ENCODE measurements around the gene SCD.
"Not testable (repeated sequence)": the region's sequence is repeated elsewhere in the genome, so short reads cannot be mapped to it uniquely, and the experiment has no call there.

SCD gene

GRCh38 chr10:100346765-100347567 lies at the start of gene SCD:
SCD (plus strand) TSS chr10:100347233; CDS start chr10:100347505, 272 bp downstream.
- DNase-seq (ENCODE audit: low read depth) = peak; percentile 69

DNA sequence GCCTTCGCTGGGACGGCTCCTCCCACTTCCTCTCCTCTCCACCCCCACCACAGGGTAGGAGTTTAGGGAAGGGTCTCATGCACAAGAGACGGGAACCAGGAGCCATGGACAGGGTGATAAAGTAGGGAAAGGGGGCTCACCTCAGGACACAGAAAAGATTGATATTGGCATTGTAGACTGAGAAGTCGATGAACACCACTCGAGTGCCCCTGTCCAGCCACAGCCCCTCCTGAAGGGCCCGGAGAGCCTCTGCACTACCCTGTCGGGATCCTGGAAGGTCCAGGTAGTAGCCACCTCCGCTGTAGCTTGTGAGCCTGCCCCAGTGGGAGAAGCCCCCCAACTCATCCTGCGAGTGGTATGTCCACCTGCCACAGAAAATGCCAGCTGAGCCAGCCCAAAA lies 49.8 kb upstream of the SCD start:
- DNase-seq (ENCODE audit: low read depth) = no peak

DNA sequence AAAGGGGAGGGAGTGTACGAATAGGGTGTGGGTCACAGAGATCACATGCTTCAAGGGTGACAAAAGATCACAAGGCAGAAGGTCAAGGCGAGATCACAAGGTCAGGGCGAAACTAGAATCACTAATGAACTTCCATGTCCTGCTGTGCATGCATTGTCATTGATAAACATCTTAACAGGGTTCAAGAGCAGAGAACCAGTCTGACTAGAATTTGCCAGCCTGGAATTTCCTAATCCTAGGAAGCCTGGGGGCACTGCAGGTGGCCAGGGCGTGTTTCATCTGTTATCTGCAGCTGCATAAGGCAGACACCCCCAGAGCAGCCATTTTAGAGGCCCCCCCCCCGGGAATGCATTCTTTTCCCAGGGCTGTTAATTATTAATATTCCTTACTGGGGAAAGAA lies 45.9 kb upstream of the SCD start:
- not testable (repeated sequence) for DNase-seq (ENCODE audit: low read depth)

- no peak for DNase-seq (ENCODE audit: low read depth)
Measured at GRCh38 chr10:100303724-100304319, 43.2 kb upstream of the SCD start.

DNA sequence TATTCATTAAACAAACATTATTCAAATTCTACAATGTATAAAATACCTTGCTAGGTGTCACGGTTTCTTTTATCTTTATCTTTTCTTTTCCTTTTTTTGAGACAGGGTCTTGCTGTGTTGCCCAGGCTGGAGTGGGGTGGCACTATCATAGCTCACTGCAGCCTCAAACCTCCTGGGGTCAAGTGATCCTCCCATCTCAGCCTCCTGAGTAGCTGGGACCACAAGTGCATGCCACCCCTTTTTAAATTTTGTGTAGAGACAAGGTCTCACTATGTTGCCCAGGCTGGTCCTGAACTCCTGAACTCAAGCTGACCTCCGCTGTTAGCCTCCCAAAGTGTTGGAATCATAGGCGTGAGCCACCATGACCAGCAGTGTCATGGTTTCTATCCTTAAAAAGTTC lies 42.6 kb upstream of the SCD start:
- no peak for DNase-seq (ENCODE audit: low read depth)

DNA sequence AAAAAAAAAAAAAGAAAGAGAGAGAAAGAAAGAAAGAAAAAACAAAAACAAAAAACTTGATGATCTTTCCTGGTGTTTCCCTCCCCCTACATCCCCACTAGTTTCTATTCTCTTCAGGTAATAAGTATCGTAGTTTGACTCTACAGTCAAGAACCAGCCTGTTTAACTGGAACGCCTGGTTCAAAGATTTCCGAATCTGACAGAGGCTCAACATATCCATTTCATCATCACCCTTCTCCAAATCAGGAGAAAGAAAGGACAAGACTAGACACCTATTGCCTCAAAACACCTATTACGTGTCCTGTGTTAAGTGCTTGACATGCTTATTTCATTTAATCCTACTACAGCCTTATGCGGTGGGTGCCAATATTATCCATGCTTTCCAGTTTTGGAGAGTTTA lies 40.2 kb upstream of the SCD start:
- no peak for DNase-seq (ENCODE audit: low read depth)

DNA sequence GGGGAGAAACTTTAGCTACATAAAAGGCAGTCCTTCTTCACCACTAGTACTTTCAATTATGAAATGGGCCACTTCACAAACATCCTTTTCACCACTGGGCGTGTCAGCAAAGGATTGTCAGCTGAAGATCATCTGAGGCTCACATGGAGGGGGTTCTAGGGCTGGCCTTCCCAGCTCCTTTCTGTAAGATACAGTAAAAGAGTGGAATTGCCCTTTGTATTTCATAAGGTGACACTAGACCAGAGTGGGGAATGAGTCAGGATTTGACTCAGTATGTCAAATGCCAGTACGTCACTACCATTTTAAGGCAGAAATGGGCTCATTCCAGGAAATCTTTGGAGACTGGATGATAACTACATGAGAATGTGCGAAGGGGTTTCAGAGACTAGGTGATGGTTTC lies 39.3 kb upstream of the SCD start:
- no peak for DNase-seq (ENCODE audit: low read depth)

GRCh38 chr10:100311298-100311697 lies 35.7 kb upstream of the SCD start:
- no peak for DNase-seq (ENCODE audit: low read depth)

GRCh38 chr10:100315615-100316014 lies 31.4 kb upstream of the SCD start:
- no peak for DNase-seq (ENCODE audit: low read depth)

GRCh38 chr10:100318207-100318606 lies 28.8 kb upstream of the SCD start:
- DNase-seq (ENCODE audit: low read depth) = no peak

DNA sequence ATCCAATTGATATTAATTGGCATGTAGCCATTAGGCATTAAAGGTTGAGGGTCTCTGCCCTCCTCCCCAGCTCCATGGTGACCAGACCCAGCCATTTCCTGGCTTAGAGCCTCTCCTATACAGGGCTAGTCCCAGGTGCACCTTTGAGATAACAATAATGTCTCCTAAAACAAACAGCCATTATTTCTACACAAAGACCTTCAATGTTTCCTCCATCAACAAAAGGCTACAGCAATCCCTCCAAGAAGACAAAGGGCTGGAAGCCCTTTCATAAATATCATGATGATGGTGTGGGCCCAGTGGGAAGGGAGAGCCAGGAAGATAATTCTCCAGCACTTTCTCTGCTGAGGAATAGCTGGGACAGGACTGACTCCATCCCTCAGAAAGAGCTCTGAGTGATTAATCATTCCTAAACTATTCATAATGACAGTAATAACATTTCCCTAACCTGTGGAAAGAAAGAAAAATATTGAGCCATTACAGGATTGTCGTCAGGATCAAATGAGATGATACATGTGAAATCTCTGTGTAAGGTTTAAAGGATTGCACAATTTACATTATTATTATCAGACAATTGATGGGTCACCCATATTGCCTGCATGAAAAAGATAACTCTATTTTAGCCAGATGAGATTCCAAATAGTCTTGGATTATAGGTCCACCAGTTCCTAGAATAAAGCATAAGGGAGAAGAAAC lies 27.2 kb upstream of the SCD start:
- no peak for DNase-seq (ENCODE audit: low read depth)

- DNase-seq (ENCODE audit: low read depth) = no peak
Measured at GRCh38 chr10:100325158-100325557, 21.9 kb upstream of the SCD start.

DNA sequence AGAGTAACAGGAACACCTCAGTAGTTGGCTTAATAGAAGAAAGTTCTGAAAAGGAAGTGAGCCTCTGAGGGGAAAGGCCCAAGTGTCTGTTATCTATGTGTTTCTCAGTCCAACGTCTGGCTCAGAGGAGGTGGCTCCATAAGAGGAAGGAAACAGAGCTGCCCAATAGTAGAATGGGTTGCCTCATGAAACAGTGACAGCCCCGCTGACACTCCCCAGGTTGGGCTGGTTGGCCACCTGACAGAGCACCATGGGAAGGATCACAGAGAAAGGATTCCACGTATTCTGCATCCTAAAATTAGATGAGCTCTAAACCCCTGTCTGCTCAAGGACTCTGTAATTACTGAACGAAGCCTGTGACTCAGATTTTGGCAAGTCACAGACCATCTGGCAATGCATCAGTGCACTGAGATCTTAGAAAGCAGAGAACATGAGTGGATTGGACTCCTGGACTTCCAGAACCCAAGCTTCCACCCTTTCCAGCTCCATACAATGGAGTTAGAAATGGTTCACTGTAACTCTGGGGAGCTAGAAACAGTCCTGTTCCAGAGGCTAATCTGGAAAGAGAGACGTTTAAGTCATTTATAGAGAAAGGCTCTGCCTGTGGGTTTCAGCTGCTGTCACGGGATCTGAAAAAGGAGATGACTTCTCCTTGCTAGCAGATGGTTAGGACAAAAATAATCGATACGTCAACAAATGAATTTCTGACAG lies 19.9 kb upstream of the SCD start:
- DNase-seq (ENCODE audit: low read depth) = no peak

DNA sequence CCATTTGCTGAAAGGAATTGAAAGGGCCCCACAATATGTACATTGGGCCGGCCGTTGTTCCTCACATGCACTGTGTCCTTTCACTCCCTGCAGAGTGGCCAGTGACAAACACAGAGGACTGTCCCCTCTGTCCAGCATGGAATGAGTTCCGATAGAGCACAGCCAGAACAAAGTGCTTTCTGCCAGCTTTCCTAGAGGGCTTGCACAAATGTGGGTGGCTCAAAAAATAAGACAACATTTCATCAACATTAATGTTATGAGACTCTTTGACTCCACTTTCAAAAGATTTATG lies 19.4 kb upstream of the SCD start:
- DNase-seq (ENCODE audit: low read depth) = no peak

GRCh38 chr10:100328198-100328597 lies 18.8 kb upstream of the SCD start:
- no peak for DNase-seq (ENCODE audit: low read depth)

- DNase-seq (ENCODE audit: low read depth) = no peak
Measured at GRCh38 chr10:100330079-100330478, 17.0 kb upstream of the SCD start, which contains the start of gene PKD2L1. PKD2L1 (minus strand) TSS chr10:100330228; CDS start chr10:100330103, 125 bp downstream.

DNA sequence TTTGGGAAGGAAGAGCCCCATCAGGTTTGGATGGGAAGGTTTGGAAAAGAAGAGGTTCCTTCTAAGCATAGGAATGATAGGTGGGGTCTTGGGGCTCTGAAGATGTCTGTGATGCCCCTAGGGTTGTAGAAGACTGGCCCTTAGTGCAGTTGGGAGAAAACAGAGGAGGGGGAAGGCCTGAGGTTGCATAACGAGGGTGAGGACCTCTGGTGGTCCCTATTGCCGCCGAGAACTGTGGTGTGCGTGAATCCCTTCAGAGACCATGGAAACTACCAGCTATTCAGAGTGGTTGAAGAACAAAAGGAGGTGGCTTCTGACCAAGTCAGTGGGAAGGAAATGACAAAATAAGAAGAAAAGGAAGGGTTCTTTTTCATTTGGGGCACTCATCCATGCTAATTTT lies 13.9 kb upstream of the SCD start:
- DNase-seq (ENCODE audit: low read depth) = no peak

GRCh38 chr10:100333661-100334440 lies 13.2 kb upstream of the SCD start:
- no peak for DNase-seq (ENCODE audit: low read depth)

- DNase-seq (ENCODE audit: low read depth) = no peak
Measured at GRCh38 chr10:100334762-100335161, 12.3 kb upstream of the SCD start.

DNA sequence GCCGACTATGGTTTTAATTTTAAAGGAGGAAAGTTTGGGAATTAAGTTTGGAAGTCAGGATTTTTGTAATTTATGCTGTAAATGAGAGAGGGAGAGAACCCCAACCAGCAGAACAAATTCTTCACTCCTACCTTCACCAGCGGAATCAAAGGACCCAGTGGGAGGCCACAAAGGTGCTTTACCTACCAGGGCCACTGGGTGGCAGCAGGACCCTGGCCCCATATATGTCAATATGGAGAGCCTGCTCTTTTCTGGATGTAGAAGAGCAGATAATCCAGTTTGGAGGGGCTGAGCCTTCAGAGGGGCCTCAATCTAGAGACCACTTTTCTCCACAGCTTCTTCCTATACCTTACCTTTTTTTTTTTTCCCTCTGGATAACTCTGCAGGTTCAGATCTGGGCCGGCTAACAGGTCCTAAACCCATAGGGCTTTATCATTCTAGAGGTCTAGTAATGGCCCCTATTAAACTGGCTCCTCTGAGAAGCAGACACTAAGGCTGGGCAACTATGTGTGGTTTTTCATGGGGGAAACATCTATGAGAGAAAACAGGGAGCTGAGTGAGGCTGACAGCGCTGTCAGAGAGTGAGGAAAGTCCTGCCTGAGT lies 8.5 kb upstream of the SCD start:
- DNase-seq (ENCODE audit: low read depth) = peak; percentile 70

DNA sequence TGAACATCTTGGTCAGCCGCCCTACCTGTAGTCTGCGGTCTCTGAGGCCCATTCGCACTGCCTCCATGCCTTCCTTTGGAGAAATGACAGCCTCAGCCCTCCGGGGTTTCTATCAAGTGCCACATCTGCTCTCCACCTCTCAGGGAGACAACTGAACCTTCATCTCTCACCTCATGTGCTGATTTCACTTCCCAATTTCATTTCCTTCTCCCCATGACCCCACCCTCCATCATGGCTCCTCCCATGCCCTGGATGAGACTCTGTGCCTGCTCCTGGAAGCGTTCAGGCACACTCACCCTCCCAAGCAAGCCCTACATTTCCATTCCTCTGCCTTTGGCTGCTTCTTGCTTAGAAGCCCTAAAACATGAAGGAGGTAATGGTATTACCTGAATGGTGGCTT lies 7.8 kb upstream of the SCD start:
- DNase-seq (ENCODE audit: low read depth) = no peak

Measured in activated gamma-delta T cell treated with anti-CD3 and anti-CD28 coated beads, Interleukin-2, amount 50 U/mL, for 16 hours (primary cell).